ENCODE data around the gene CENPA. TPM values are rescaled to one million over a fixed set of nuclear protein-coding genes. Genes with fewer than 3 reads are reported as not detected.

CENPA gene
- polyA plus RNA-seq, 1 of the 3 experiments (the other 2 are of a cell fraction) = 19.5 TPM

- TF ChIP-seq NRF1 (IDR thresholded peaks at IDR 0.05; ENCODE audit: low read depth, low read length) = no peak
Measured at GRCh38 chr2:26811261-26811660, 25.4 kb downstream of the CENPA start (continued).

- Histone ChIP-seq H3K9me2 (no peaks in the 10 kb centered on the region), H2AFZ (ENCODE audit: low read depth) (no peak overlapping the region), H3K4me1 (ENCODE audit: control insufficient read depth in 1 of 2, insufficient read depth in 2 of 2, low read depth in 1 of 2, low read length in 1 of 2) (peaks cover 0 to 6% of the 10 kb centered on the region in 2 experiments; a peak in 2 of 4 replicates), H3F3A (replicated peaks; ENCODE audit: insufficient read depth) (peaks cover 8% of the 10 kb centered on the region), H3K36me3 (replicated peaks in 1 of 2; ENCODE audit: control insufficient read depth in 1 of 2, insufficient read depth in 2 of 2, low read length in 1 of 2) (no peaks in the 10 kb centered on the region), H4K20me1 (ENCODE audit: insufficient read depth) (no peaks in the 10 kb centered on the region), H3K4me3 (ENCODE audit: low read depth in 2 of 2, low read length in 1 of 2) (no peak overlapping the region), H3K79me2 (ENCODE audit: insufficient read depth) (no peaks in the 10 kb centered on the region), H3K4me2 (no peak overlapping the region), H3K27me3 (ENCODE audit: insufficient read depth) (no peaks in the 10 kb centered on the region), H3K9me3 (no peaks in the 10 kb centered on the region), H3K9ac (no peak overlapping the region), H3K27ac (ENCODE audit: low read depth in 2 of 2, low read length in 1 of 2) (no peak overlapping the region)
- ChIA-PET POLR2A (no interaction called here), CTCF (interaction anchor here (1.0 to 4.2 kb wide), 3 partner anchors 13 to 111 kb away, joined by 4 to 23 read pairs (median 5); no protein-coding TSS in a partner anchor)
- TF ChIP-seq GABPA (IDR thresholded peaks at IDR 0.05; ENCODE audit: low read depth) (no peak), TCF12 (IDR thresholded peaks at IDR 0.05) (no peak), FOXJ3 (CRISPR knock-in tag; IDR thresholded peaks at IDR 0.05) (no peak), RFX5 (IDR thresholded peaks at IDR 0.05; ENCODE audit: low read length) (no peak), USF2 (IDR thresholded peaks at IDR 0.05; ENCODE audit: borderline replicate concordance, low read depth, low read length) (no peak), RCOR1 (IDR thresholded peaks at IDR 0.05; ENCODE audit: low read length) (no peak), FOSL2 (IDR thresholded peaks at IDR 0.05; ENCODE audit: borderline replicate concordance, low read depth) (no peak), RAD21 (IDR thresholded peaks at IDR 0.05; ENCODE audit: low read length) (no peak), SMC3 (IDR thresholded peaks at IDR 0.05; ENCODE audit: low read depth, low read length) (no peak), MXI1 (IDR thresholded peaks at IDR 0.05; ENCODE audit: low read depth, low read length) (no peak)
- TF ChIP-seq, protein P1, sequence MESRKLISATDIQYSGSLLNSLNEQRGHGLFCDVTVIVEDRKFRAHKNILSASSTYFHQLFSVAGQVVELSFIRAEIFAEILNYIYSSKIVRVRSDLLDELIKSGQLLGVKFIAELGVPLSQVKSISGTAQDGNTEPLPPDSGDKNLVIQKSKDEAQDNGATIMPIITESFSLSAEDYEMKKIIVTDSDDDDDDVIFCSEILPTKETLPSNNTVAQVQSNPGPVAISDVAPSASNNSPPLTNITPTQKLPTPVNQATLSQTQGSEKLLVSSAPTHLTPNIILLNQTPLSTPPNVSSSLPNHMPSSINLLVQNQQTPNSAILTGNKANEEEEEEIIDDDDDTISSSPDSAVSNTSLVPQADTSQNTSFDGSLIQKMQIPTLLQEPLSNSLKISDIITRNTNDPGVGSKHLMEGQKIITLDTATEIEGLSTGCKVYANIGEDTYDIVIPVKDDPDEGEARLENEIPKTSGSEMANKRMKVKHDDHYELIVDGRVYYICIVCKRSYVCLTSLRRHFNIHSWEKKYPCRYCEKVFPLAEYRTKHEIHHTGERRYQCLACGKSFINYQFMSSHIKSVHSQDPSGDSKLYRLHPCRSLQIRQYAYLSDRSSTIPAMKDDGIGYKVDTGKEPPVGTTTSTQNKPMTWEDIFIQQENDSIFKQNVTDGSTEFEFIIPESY (IDR thresholded peaks at IDR 0.05; ENCODE audit: borderline replicate concordance, low read depth) = no peak
- TF ChIP-seq, protein P2, sequence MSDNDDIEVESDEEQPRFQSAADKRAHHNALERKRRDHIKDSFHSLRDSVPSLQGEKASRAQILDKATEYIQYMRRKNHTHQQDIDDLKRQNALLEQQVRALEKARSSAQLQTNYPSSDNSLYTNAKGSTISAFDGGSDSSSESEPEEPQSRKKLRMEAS (IDR thresholded peaks at IDR 0.05; ENCODE audit: low read depth) = no peak
- TF ChIP-seq, protein P3, sequence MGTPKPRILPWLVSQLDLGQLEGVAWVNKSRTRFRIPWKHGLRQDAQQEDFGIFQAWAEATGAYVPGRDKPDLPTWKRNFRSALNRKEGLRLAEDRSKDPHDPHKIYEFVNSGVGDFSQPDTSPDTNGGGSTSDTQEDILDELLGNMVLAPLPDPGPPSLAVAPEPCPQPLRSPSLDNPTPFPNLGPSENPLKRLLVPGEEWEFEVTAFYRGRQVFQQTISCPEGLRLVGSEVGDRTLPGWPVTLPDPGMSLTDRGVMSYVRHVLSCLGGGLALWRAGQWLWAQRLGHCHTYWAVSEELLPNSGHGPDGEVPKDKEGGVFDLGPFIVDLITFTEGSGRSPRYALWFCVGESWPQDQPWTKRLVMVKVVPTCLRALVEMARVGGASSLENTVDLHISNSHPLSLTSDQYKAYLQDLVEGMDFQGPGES (IDR thresholded peaks at IDR 0.05; ENCODE audit: low read depth, low read length) = no peak
- WGBS (ENCODE audit: low lambda C conversion rate) = 79% methylated on average over 14 of the region's 14 CpGs
- DNase-seq = no peak
Measured at GRCh38 chr2:26811791-26812694, 26.2 kb downstream of the CENPA start.

All from SK-N-SH (cell line).